GM19438 (cell line): ENCODE measurements around the gene RNU2-63P.
"Not testable (repeated sequence)": the region's sequence is repeated elsewhere in the genome, so short reads cannot be mapped to it uniquely, and the experiment has no call there.

Experiments
- ATAC-seq: cut with Tn5 transposase; IDR thresholded peaks from one replicate; pipeline ENCODE4 v1.9.1; 2021; ENCODE audit warnings: low read depth; ENCODE audit not compliant: unreplicated experiment

The RNU2-63P gene

DNA sequence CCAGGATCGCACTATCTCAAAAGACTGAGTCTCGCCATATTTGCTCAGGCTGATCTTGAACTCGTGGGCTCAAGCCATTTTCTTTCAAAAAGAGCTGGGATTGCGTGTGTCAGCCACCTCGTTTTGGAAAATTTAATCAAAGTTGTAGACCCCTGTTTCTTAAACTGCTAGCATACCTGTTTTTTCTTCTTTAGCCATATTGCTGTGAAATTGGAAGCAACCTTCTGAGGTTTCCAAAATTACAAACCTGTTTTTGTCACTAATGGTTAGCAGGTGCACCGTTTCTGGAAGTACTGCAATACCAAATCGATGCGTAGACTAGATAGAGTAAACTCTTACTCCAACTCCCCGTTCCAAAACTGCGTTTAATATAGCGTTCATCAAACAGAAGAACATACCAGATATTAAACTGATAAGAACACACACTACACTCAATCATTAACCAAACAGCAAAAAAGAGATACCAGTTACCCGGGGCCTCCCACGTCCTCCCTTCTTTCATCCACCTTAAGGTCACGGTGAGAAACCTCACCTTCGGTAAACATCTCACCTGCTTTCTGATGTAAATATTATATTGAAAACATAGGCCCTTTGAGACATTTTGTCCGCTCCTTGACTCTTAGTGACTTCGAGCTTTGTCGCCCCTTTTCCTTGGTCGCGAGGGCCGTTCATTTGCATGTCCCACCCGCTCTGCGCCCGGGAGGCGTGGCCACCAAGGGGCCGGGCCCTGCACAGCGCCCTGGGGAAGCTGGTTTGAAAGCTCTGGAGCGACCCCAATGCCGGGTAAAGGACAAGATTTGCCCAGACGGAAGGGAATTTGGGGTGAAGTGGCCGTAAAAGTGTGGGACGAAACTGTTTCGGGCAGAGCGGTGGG, at the start of gene RNU2-63P:
Gene RNU2-63P (minus strand): TSS at position 462 of the 874 bp plus-strand sequence.
- ATAC-seq = peak; percentile 88

- no peak for ATAC-seq
These were observed 44.9 kb upstream of the RNU2-63P start for GRCh38 chr2:88061295-88061694.

DNA sequence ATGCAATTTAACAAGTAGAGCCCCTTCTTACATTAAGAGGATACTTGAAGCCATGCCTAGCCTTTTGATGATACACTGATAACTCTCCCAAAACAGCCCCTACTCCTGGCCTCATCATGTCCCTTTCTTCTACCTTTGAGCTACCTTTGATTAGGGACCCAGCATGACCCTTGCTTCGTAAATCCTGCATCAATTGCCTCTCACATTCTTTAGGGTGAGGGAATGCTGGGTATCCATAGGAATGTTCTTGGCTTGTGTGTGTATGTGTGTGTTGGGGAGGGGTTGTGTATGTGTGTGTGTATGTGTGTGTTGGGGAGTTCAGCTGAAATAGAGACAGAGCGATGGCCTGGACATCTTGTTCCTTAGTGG, 44.5 kb upstream of the RNU2-63P start:
- no peak for ATAC-seq

- ATAC-seq = no peak
These were observed 43.9 kb upstream of the RNU2-63P start for GRCh38 chr2:88059979-88060906.

GRCh38 chr2:88058191-88058590, 41.8 kb upstream of the RNU2-63P start:
- ATAC-seq = no peak

- ATAC-seq = no peak
These were observed 41.1 kb upstream of the RNU2-63P start for GRCh38 chr2:88057437-88057844.

- peak; percentile 94 for ATAC-seq
These were observed 39.2 kb upstream of the RNU2-63P start, which contains the start of gene KRCC1 for GRCh38 chr2:88055371-88056128. Gene KRCC1, minus strand, starts transcription at chr2:88055783. Its CDS starts 27,220 bp downstream, at chr2:88028563.

DNA sequence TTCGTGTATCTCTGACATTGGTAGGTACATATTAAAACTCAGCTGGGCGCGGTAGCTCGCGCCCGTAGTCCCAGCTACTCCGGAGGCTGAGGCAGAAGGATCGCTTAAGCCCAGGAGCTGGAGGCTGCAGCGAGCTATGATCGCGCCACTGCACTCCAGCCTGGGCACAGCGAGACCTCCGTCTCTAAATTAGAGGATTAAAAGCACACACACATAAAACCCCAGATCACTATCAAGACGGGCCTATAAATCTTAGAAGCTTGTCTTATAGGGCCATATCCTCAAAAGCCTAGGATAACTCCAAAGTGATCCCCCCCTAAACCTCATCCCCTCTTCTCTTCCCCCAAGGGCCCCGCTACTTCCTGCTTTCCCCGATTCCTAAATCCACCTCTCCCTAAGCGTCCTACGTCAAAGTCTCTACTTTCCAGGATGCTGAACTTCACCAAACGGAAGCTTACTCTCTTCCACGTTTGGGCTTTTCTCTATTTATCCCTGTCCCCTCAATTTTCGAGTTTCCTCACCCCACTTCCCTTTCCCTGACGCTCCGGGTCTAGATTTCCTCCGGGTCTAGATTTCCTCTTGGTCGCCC, 38.5 kb upstream of the RNU2-63P start:
- no peak for ATAC-seq

- ATAC-seq = no peak
These were observed 37.8 kb upstream of the RNU2-63P start for GRCh38 chr2:88053934-88054781.

GRCh38 chr2:88053296-88053695, 36.9 kb upstream of the RNU2-63P start:
- ATAC-seq = no peak

GRCh38 chr2:88051792-88052191, 35.4 kb upstream of the RNU2-63P start:
- no peak for ATAC-seq

DNA sequence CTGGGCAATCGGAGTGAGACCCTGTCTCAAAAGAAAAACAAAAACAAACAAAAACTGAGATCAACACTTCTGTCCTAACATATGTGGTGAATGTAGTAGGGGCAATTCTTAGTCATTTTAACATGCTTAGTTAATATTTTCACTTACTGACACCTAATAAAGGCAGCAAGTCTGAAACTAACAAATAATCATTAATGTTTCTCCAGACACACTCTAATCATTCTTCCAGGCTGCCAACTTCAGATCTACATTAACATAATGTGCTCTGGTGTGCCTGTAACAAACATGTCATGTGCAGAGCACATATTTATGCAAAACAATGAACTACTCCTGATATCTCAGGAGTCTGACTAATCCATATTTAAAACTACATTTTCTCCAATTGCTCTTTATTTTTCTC, 33.3 kb upstream of the RNU2-63P start:
- no peak for ATAC-seq

DNA sequence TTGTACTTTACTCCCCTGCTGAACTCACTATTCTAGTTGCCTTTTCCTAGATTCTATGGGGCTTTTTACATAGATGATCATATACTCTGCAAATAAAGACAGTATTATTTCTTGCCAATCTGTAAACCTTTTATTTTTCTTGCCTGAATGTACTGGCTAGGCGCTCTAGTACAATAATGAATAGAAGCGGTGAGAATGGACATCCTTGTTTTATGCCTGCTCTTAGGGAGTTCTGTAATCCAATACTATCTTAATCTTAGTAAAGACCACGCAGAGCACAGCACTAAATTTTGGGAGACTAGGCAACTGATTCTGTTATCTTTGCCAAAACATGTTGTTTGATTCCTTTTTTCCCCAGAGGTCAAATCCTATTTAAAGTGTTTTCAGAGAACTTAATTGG, 32.2 kb upstream of the RNU2-63P start:
- ATAC-seq = no peak

GRCh38 chr2:88045561-88045960, 29.2 kb upstream of the RNU2-63P start:
- ATAC-seq = not testable (repeated sequence)

GRCh38 chr2:88042476-88042875, 26.1 kb upstream of the RNU2-63P start:
- ATAC-seq = no peak

DNA sequence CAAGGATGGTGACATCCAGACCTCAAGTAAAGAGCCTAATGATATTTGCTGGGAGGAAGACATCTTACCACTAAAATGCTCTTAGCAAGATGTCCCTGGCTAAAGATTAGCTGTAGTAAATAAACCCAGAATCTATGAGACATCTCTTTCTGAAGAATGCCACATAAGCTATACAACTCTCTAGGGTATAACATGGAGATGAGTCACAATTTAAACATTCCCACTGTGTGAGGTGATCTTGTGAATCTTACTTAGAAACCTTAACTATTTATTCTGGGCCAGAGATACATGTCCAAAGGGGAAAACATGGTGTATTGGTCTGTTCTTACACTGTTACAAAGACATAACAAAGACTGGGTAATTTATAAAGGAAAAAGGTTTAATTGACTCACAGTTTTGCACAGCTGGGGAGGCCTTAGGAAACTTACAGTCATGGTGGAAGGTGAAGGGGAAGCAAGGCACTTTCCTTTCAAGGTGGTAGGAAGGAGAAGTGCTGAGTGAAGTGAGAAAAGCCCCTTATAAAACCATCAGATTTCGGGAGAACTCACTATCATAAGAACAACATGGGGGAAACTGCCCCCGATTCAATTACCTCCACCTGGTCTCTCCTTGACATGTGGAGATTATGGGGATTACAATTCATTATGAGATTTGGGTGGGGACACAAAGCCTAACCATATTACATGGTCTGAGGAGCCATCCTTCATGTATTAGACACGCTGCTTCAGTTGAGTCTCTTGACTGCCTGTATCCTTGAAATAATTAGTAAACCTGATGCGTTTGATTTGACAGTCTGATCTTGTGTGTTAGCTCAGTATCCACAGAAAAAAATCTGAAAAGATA, 22.1 kb upstream of the RNU2-63P start:
- ATAC-seq = no peak

- ATAC-seq = no peak
These were observed 20.3 kb upstream of the RNU2-63P start for GRCh38 chr2:88036606-88037005.

GRCh38 chr2:88036182-88036581, 19.8 kb upstream of the RNU2-63P start:
- ATAC-seq = no peak
